H4 (cell line): ENCODE data around the gene DHCR7. TPM values are rescaled to one million over a fixed set of nuclear protein-coding genes. Genes with fewer than 3 reads are reported as not detected.
"Not testable (repeated sequence)": the region's sequence is repeated elsewhere in the genome, so short reads cannot be mapped to it uniquely, and the experiment has no call there.

Experiments
- DNase-seq: peaks from one replicate; pipeline ENCODE4 v3.0.0-alpha.2; 2015; ENCODE audit warnings: low spot score
- total RNA-seq: library from RNA; depleted of rRNA; stranded (reverse); fragments of >200 nt; shearing (Covaris generic); gene quantifications from 2 replicates; pipeline ENCODE4 v1.2.3, GENCODE V29; 2014

DHCR7 gene
- total RNA-seq, 1 experiment from 2014 or later = 47.4 TPM

DNA sequence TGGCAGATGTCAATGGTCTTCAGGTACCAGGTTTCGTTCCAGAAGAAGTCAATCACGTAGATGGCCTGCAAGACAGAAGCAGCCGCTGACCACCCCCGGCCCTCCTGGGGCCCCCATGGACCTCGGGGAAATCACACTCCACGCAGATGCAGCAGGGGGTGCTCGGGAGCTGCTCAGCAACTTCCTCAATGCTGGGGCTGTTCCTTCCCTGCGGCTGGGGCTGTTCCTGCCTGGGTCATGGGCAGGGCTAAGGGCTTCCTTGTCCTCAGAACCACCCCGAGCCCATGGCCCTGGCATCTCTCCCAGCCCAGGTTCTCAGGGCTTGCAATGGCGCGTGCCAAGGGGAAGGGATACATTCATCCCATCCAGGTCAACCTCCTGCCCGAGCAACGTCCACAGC lies 10.3 kb downstream of the DHCR7 start:
- no peak for DNase-seq

- no peak for DNase-seq
These were observed 10.8 kb downstream of the DHCR7 start for GRCh38 chr11:71437399-71437798.

- no peak for DNase-seq
These were observed 11.3 kb downstream of the DHCR7 start for GRCh38 chr11:71436861-71437260.

GRCh38 chr11:71435278-71435951 lies 12.8 kb downstream of the DHCR7 start:
- DNase-seq = no peak

GRCh38 chr11:71434576-71435130 lies 13.5 kb downstream of the DHCR7 start:
- DNase-seq = no peak

DNA sequence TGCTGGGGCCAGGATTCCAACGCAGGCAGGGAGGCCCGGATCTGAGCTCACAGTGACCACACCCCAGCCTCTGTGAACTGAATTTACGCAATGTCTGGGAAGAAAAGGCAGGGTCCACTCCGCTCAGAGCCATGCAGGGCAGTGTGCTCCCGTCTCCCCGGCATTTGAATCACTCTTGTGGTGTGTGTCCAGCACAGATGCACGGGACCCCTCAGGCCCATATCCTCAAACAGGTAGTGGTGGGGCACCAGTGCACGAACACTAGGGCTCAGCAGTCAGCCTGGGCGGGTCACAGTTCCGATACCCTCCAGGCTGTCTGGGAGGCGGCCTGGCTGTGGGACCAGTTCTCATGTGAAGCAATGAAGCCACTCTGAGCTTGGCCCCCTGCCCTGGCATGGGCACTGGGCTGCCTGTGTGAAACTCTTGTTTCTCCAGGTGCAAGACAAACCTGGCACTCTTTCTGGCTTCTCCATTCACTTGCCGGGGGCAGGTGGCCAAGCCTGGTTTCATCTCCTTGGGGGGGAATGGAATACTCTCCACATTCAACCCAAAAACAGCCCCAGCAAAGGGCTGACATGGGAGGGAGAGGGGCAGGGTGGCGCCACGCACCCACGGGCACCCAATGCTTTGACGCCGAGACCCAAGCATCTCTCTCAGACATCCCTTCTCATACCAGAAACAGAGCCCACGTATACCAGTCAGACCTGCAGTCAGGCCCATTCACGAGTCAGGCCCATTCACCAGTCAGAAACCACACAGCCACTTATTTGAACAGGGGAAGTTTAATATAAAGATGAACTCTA lies 14.3 kb downstream of the DHCR7 start:
- no peak for DNase-seq

DNA sequence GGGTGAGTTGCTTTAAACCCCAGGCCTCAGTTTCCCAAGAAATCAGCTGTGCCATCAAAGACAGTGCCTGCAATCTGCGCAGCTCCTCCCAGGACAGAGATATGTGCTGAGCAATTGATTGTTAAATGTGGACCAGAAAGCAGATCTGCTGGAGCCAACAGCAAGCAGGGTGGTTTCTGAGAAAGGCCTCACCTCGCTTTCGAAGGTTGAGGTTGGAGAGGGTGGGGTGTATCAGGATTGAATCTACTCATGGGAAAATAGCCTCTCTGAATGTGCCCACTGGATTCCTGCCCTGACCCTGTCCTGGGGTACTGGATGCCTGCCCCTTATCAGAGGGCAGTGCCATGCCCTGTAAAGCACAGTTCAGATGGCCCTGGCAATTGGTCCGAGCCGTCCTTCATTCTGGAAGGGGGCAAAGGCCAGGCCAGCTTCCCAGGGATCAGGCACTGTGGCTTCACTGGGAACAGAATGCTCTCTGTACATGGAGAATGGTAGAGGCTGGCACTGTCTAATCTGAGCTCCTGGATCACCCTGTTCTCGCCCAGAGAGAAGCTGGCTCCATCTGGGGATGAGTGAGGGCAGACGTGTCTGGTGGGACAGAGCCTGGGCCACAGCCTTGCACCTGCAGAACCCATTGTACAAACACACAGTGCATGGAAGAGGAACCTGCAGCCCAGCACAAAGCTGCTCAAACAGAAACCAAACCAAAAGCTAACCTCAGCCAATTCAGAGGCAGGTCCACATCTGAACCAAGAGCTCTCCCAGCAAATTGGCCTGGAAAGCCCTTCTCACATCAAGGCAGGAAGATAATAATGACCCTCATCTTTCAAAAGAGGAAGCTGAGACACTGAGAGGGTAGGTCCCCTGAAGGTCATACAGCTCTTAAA lies 15.2 kb downstream of the DHCR7 start:
- DNase-seq = no peak

DNA sequence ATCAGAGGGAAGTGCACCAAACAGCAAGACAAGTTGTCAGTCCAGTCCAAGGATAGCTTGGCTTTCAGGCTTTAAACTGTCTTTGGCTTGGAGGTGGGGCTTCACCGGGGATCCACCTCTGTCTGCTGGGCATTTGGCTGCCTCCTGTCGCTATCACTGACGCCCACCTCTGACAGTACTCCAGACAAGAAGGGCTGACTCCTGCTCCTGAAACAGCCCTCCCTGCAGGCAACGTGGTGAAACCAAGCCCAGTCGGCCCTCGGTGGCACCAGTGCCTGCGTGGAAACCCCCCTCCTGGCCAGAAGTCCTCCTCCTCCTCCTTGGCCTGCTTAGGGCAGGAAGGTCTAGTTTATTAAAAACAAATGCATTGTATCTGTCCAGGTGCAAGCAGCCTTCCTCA lies 16.9 kb downstream of the DHCR7 start:
- DNase-seq = no peak

GRCh38 chr11:71430166-71430565 lies 18.0 kb downstream of the DHCR7 start:
- no peak for DNase-seq

DNA sequence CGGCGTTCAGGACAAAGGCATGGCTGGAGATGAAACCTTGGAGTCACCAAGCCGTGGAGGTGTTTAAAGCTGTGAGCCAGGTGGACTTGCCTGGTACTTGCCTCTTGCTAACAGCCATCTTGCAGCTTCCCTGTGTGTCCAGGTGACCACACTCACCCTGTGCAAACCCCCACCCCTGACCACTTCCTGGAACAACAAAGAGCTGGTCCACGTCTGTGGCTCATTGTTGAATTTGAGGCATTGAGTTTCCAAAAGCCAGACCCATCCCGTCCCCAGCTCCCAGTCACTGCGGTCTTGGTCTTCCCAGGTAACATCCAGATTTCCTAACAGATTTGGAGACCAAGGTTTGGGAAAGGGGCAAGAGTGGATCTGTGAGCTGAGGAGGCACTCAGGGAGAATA lies 18.5 kb downstream of the DHCR7 start:
- DNase-seq = no peak

DNA sequence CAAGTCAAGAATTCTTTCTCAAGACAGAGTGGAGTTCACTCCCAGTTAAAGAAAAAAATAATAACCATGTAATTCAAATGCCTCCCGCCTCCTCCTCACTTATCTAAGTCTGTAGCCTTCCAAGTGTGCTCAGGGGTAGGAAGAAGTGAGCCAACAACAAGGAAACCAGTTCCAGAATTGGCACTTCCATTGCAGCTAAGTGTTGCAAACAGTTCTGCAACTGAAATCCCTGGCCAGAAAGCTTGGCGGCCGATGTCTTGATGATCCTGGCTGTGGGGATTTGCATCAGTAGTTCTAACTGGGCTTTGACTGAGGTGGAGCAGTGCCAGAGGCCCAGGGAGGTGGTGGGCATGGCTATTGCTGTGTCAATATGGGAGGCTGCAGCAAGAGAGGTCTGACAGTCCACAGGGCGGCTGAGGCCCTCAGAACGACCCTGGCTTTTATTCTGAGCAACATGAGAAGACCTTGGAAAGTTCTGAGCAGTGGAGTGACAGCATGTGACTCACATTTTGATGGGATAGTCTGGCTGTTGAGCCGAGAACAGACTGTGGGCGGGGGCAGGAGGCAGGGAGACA lies 19.2 kb downstream of the DHCR7 start:
- DNase-seq = no peak

DNA sequence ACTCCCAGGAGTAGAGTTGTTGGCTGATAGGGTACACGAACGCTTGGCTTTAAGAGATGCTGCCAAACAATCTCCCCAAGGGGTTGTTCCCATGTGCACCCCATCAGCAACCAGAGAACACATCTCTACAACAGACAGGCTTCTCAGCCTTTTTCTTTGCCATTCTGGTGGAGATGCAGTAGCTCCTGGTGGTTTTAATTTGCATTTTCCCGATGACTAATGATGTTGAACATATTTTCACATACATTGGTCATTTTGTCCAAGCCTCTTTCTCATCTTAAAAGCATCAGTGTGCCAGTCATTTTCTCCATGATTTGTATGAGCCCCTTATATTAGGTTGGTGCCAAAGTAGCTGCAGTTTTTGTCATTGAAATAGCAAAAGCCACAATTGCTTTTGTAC lies 21.8 kb downstream of the DHCR7 start:
- no peak for DNase-seq

GRCh38 chr11:71425860-71426259 lies 22.3 kb downstream of the DHCR7 start:
- no peak for DNase-seq

DNA sequence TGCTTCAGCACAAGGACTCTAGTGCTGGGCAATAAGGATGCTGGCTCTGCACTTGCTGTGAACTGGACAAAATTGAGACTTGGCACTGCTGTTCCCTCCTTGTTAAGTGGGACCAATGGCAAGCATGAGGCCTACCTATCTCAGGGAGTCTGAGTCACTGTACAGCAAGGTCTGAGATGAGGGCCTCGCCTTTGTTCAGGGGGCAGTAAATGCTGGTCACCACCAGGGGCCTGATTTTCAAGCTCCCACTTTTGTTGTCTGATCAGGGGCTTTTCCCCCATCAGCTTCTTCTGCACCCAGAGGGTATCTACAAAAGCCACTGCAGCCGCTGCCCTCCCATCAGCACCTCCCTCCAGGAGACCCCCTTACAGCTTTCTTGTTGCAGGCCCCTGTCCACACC lies 22.8 kb downstream of the DHCR7 start:
- DNase-seq = no peak

DNA sequence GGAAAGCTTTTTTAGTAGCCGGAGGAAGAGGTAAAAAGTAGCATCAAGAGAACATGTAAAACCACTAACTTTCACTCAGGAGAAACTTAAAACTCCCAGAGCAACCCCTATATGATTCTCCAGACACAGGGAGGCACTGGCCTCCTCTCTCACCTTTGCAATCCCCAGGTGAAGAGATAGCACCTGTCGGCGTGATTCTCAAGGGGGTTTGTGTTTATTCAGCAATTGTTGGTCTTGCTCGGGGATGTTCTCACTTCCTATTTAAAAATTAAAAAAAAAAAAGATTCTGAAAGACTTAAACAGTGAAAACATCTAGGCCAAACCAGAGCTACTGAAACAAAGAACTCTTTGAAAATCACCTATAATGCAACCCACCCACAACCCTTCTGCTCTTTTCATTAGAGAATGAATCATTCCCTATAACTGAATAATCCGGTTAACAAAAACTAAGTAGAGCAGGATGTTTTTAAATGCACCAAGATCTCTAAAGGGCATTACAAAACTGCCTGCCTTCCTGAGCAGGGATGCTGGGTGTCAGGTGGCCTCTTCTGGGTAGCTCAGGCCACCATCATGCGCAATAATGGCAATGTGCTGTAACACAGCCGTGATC lies 24.9 kb downstream of the DHCR7 start:
- no peak for DNase-seq

DNA sequence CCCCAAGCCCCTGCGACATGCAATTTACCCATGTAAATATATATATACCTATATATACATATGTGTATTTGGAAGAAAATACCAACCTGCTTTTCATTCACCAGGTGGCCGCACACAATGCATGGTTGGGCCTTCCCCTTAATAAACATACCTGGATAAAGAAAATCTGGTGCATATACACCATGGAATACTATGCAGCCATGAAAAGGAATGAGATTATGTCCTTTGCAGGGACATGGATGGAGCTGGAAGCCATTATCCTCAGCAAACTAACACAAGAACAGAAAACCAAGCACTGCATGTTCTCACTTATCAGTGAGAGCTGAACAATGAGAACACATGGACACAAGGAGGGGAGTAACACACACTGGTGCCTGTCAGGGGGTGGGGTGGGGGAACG lies 25.9 kb downstream of the DHCR7 start:
- DNase-seq = not testable (repeated sequence)

- DNase-seq = no peak
These were observed 26.7 kb downstream of the DHCR7 start for GRCh38 chr11:71421392-71421950.

DNA sequence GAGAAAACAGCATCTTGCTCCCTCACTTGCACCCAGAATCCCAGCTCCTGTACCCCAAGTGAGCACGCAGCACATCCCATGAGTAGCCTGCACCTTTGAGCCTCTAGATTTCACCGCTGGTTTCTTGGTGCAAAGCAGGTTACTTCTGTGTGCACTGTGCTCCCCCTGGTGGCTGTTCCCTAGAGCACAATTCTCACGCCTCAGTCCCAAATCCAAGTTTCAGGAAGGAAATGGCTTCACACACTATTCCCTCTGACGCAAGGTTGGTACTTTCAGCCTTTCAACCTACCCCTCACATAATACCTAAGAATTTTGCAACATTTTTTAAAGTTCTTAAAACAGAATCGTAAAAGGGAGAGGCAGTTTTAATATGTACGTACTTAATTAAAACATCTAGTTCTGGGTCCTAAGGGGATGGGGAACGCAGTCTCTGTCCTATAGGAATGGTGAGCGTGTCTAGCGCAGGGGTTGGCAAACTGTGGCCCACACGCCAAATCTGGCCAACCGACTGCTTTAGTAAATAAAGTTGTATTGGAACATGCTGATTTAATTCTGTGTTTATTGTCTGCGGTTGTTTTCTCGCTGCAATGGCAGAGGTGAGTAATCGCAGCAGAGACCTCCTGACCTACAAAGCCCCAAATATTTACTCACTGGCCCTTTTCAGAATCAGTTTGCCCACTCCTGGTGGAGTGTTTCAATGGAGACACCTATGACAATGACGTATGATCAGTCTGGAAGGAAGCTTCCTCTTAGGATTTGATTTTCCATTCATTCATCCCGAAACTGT lies 27.5 kb downstream of the DHCR7 start:
- DNase-seq = peak; percentile 54

GRCh38 chr11:71418643-71419042 lies 29.6 kb downstream of the DHCR7 start:
- no peak for DNase-seq

GRCh38 chr11:71414645-71415044 lies 33.5 kb downstream of the DHCR7 start:
- DNase-seq = no peak
